HG02678 (cell line): Measurements from ENCODE around the gene PKN3.

Experiments used
- ATAC-seq: cut with Tn5 transposase; IDR thresholded peaks from one replicate; pipeline ENCODE4 v1.9.1; 2021; ENCODE audit warnings: mild to moderate bottlenecking, moderate library complexity; ENCODE audit not compliant: unreplicated experiment

PKN3 gene

GRCh38 chr9:128735373-128735772 lies 33.1 kb downstream of the PKN3 start:
- no peak for ATAC-seq

GRCh38 chr9:128742401-128742800 lies 40.1 kb downstream of the PKN3 start:
- no peak for ATAC-seq

GRCh38 chr9:128743421-128743820 lies 41.1 kb downstream of the PKN3 start:
- no peak for ATAC-seq

GRCh38 chr9:128747241-128747640 lies 44.9 kb downstream of the PKN3 start:
- no peak for ATAC-seq

- ATAC-seq = no peak
These were observed 48.8 kb downstream of the PKN3 start for GRCh38 chr9:128750926-128751595.

GRCh38 chr9:128753627-128754026 lies 51.3 kb downstream of the PKN3 start:
- ATAC-seq = no peak

- ATAC-seq = no peak
These were observed 55.3 kb downstream of the PKN3 start for GRCh38 chr9:128757602-128758001.

- ATAC-seq = no peak
These were observed 60.6 kb downstream of the PKN3 start for GRCh38 chr9:128762671-128763449.

- ATAC-seq = no peak
These were observed 62.1 kb downstream of the PKN3 start for GRCh38 chr9:128764361-128764760.

- no peak for ATAC-seq
These were observed 63.2 kb downstream of the PKN3 start for GRCh38 chr9:128765499-128765898.

GRCh38 chr9:128768606-128769005 lies 66.3 kb downstream of the PKN3 start:
- no peak for ATAC-seq
